ENCODE data around the gene FAM210B. TPM values are rescaled to one million over a fixed set of nuclear protein-coding genes. Genes with fewer than 3 reads are reported as not detected.

FAM210B gene
- total and polyA plus RNA-seq, 2 of the 8 experiments (the other 6 are each of a cell fraction or from before 2014, with no cell fraction given): 9.4 to 15.0 TPM

DNA sequence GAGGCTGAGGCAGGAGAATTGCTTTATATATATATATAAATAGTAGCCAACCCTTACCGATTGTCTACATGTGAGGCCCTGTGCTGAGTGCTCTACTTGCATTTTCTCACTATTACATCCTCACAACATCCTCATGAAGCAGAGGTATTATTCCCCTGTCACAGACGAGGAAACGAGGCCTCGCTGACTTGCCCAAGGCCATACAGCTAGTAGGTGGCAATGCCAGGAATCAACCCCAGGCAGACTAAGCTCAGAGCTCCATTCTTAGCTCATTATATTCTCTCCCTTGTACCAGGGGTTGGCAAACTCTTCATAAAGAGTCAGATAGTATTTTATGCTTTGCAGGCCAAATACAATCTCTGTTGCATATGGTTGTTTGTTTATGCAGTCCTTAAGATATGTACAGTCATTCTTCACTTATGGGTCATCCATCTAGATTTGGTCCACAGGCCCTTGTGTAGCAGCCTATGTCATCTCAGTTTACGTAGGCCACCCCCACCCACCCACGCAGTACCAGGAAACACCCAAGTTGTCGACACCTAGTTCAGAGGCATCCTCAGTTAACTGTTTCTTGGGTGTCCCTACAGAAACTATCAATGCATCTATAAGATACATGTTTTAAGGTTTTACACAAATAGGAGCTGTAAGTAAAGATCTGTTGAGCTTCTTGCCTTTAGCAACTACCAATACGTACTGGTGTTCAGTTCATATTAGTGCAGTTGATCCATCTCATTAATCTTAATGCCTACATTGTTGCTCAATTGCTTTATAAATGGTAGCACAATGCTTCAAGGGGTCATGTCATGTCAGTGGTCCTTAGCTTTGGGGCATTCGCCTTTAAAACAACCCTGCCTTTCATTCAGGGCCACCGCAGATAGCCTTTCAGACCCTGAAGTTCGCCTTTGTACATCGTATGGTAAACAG, 56.3 kb downstream of the FAM210B start (continued):
- TF ChIP-seq RNF2 (IDR thresholded peaks at IDR 0.05; ENCODE audit: borderline replicate concordance, low read depth, low read length, missing control alignments, poor library complexity, severe bottlenecking): no peak
- no peak for TF ChIP-seq ZNF274 (IDR thresholded peaks at IDR 0.05; ENCODE audit: borderline replicate concordance, extremely low read depth, low read length)
- TF ChIP-seq RFX5 (IDR thresholded peaks at IDR 0.05; ENCODE audit: borderline replicate concordance, low read depth, low read length): no peak
- no peak for TF ChIP-seq CTBP2 (IDR thresholded peaks at IDR 0.05; ENCODE audit: borderline replicate concordance, insufficient read depth, insufficient read length, low read length)
- TF ChIP-seq SAP30 (IDR thresholded peaks at IDR 0.05; ENCODE audit: insufficient read depth, insufficient replicate concordance, low read length): no peak

Data from H1 (cell line).